Hepatocyte (in vitro differentiated cells): ENCODE data around the gene HEATR5A. TPM values are rescaled to one million over a fixed set of nuclear protein-coding genes. Genes with fewer than 3 reads are reported as not detected.

ENCODE experiments used
- DNase-seq: peaks from one replicate; pipeline ENCODE4 v3.0.0-alpha.2; 2016; ENCODE audit warnings: low spot score
- H2AFZ ChIP-seq: fragments of 200-600 bp; sonication (generic); 2 replicates; pipeline ENCODE4 v1.6.0; 2016; ENCODE audit warnings: antibody characterized with exemption, mild to moderate bottlenecking
- H3K27ac ChIP-seq: fragments of 200-600 bp; sonication (generic); 2 replicates; pipeline ENCODE4 v1.5.1; 2016; ENCODE audit warnings: mild to moderate bottlenecking
- H3K27me3 ChIP-seq: fragments of 200-600 bp; sonication (generic); 2 replicates; pipeline ENCODE4 v1.6.1; 2016
- H3K36me3 ChIP-seq: fragments of 200-600 bp; sonication (generic); replicated peaks from 2 replicates; pipeline ENCODE4 v1.5.1; 2016; ENCODE audit warnings: low read depth; ENCODE audit not compliant: insufficient read depth
- H3K4me1 ChIP-seq: fragments of 200-600 bp; sonication (generic); 2 replicates; pipeline ENCODE4 v1.5.1; 2016; ENCODE audit warnings: mild to moderate bottlenecking, moderate library complexity; ENCODE audit not compliant: insufficient read depth
- H3K4me2 ChIP-seq: fragments of 200-600 bp; sonication (generic); 2 replicates; pipeline ENCODE4 v1.6.0; 2016
- H3K4me3 ChIP-seq: fragments of 200-600 bp; sonication (generic); 2 replicates; pipeline ENCODE4 v1.5.1; 2016; ENCODE audit warnings: mild to moderate bottlenecking
- H3K79me2 ChIP-seq: fragments of 200-600 bp; sonication (generic); 2 replicates; pipeline ENCODE4 v1.6.0; 2017; ENCODE audit warnings: mild to moderate bottlenecking
- H3K9me2 ChIP-seq: fragments of 200-600 bp; sonication (generic); replicated peaks from 2 replicates; pipeline ENCODE4 v1.6.0; 2017; ENCODE audit warnings: mild to moderate bottlenecking; ENCODE audit not compliant: insufficient read depth
- H3K9me3 ChIP-seq: fragments of 200-600 bp; sonication (generic); 2 replicates; pipeline ENCODE4 v1.5.1; 2016; ENCODE audit warnings: low read depth, mild to moderate bottlenecking
- H4K20me1 ChIP-seq: fragments of 200-600 bp; sonication (generic); 2 replicates; pipeline ENCODE4 v1.6.0; 2016; ENCODE audit warnings: mild to moderate bottlenecking; ENCODE audit not compliant: insufficient read depth, poor library complexity, severe bottlenecking
- CTCF ChIP-seq: fragments of 200-600 bp; sonication (generic); IDR thresholded peaks from 2 replicates; pipeline ENCODE4 v1.5.1; 2016; ENCODE audit warnings: antibody characterized with exemption, mild to moderate bottlenecking; ENCODE audit not compliant: poor library complexity
- EZH2 ChIP-seq: fragments of 200-600 bp; sonication (generic); IDR thresholded peaks from 2 replicates; pipeline ENCODE4 v1.6.1; 2016; ENCODE audit warnings: antibody characterized with exemption, mild to moderate bottlenecking, borderline replicate concordance
- EZH2phosphoT487 ChIP-seq: fragments of 200-600 bp; sonication (generic); IDR thresholded peaks from one replicate; pipeline ENCODE4 v1.6.1; 2018; ENCODE audit warnings: antibody characterized with exemption, mild to moderate bottlenecking, low read depth, moderate library complexity; ENCODE audit not compliant: unreplicated experiment, severe bottlenecking
- WGBS: methylation state at CpG from one replicate; pipeline ENCODE4 v1.1.6; 2016; ENCODE audit warnings: low lambda C conversion rate; ENCODE audit errors: missing lambda C conversion rate; 5-methylcytosine and 5-hydroxymethylcytosine counted together
- polyA plus RNA-seq: library from polyadenylated mRNA; unstranded; fragments of >200 nt; fragmentation: Nextera tagmentation; extraction: Ambion mirVana; gene quantifications from 2 replicates; pipeline ENCODE4 v1.2.1, GENCODE V29; 2016
- total RNA-seq: library from RNA; depleted of rRNA; stranded (reverse); fragments of >200 nt; gene quantifications from 2 replicates; pipeline ENCODE4 v1.2.3, GENCODE V29; 2014

The HEATR5A gene
- total and polyA plus RNA-seq, 2 experiments from 2014 or later, result 17.9 to 25.3 TPM

GRCh38 chr14:31461545-31461944, 41.2 kb upstream of the HEATR5A start:
- no peak overlapping the region for H3K27ac ChIP-seq
- H2AFZ ChIP-seq, result no peak overlapping the region
- no peaks in the 10 kb centered on the region for H3K9me2 ChIP-seq
- H3K79me2 ChIP-seq, result peaks cover under 1% of the 10 kb centered on the region
- H3K36me3 ChIP-seq, result no peaks in the 10 kb centered on the region
- no peak for TF ChIP-seq CTCF
- no peak for TF ChIP-seq EZH2phosphoT487
- TF ChIP-seq EZH2, result no peak
- H3K4me1 ChIP-seq, result peaks cover 7% of the 10 kb centered on the region
- H3K9me3 ChIP-seq, result no peaks in the 10 kb centered on the region
- no peak for DNase-seq
- no peak overlapping the region for H3K4me2 ChIP-seq
- 95% methylated on average over 3 of the region's 3 CpGs for WGBS
- H3K27me3 ChIP-seq, result no peaks in the 10 kb centered on the region
- H3K4me3 ChIP-seq, result no peak overlapping the region
- H4K20me1 ChIP-seq, result no peaks in the 10 kb centered on the region

- no peaks in the 10 kb centered on the region for H3K9me3 ChIP-seq
- peak; percentile 26 for DNase-seq
- H3K4me2 ChIP-seq, result peak overlapping the region; percentile 85
- H4K20me1 ChIP-seq, result no peaks in the 10 kb centered on the region
- peak overlapping the region; percentile 89 for H2AFZ ChIP-seq
- H3K4me1 ChIP-seq, result peaks cover 16% of the 10 kb centered on the region
- 55% methylated on average over 11 of the region's 11 CpGs for WGBS
- no peaks in the 10 kb centered on the region for H3K27me3 ChIP-seq
- H3K27ac ChIP-seq, result peak overlapping the region; percentile 94
- peaks cover 28% of the 10 kb centered on the region for H3K79me2 ChIP-seq
- peak overlapping the region; percentile 34 for H3K4me3 ChIP-seq
- no peaks in the 10 kb centered on the region for H3K9me2 ChIP-seq
- TF ChIP-seq EZH2phosphoT487 (no peak), EZH2 (no peak), CTCF (no peak)
- no peaks in the 10 kb centered on the region for H3K36me3 ChIP-seq
Measured at GRCh38 chr14:31457665-31458659, 37.6 kb upstream of the HEATR5A start.

GRCh38 chr14:31456841-31457664, 36.7 kb upstream of the HEATR5A start, which contains the start of gene DTD2:
Gene DTD2, minus strand, starts transcription at chr14:31457506. Its CDS starts 113 bp downstream, at chr14:31457393.
- Histone ChIP-seq H3K4me2 (peak within 1 kb of the TSS; percentile 85), H3K27ac (peak within 1 kb of the TSS; percentile 94), H3K36me3 (no peaks in the 10 kb centered on the region), H3K4me3 (peak within 1 kb of the TSS; percentile 56), H2AFZ (peak within 1 kb of the TSS; percentile 92), H3K9me2 (no peaks in the 10 kb centered on the region), H3K27me3 (no peaks in the 10 kb centered on the region), H3K79me2 (peaks cover 28% of the 10 kb centered on the region), H4K20me1 (no peaks in the 10 kb centered on the region), H3K9me3 (no peaks in the 10 kb centered on the region), H3K4me1 (peaks cover 16% of the 10 kb centered on the region)
- TF ChIP-seq EZH2phosphoT487, result no peak
- TF ChIP-seq EZH2, result no peak
- WGBS, result 4% methylated on average over 68 of the region's 70 CpGs
- DNase-seq, result peak; percentile 98
